ENCODE data around the gene NDUFAF8. TPM values are rescaled to one million over a fixed set of nuclear protein-coding genes. Genes with fewer than 3 reads are reported as not detected.

The NDUFAF8 gene
- total and polyA plus RNA-seq, 10 of the 15 experiments (the other 5 are each of a cell fraction or from before 2014, with no cell fraction given) = 22.0 to 307 (median 106) TPM

- in situ Hi-C loops (cut with MboI) (loop anchor here (25.0 kb wide), 1 partner anchor 219 kb away; no protein-coding TSS in a partner anchor), intact Hi-C loops (cut with micrococcal nuclease; ENCODE audit: unreplicated experiment) (no loop called here)
- ATAC-seq (no peak), FAIRE-seq (no peak), DNase-seq (ENCODE audit: low read depth, low spot score) (no peak)
- no peaks in the 10 kb centered on the region for H3K9me3 ChIP-seq (replicated peaks; ENCODE audit: control insufficient read depth, insufficient read depth, low read length)
- ChIA-PET CTCF (no interaction called here), POLR2A (no interaction called here), SMC1A (ENCODE audit: uncharacterized antibody, unreplicated experiment) (no interaction called here), RAD21 (ENCODE audit: unreplicated experiment) (no interaction called here)
- H3K4me3 ChIP-seq = no peak overlapping the region
- no peak overlapping the region for H3K4me2 ChIP-seq (ENCODE audit: control insufficient read depth, insufficient read depth)
- H3K27me3 ChIP-seq (replicated peaks in 1 of 2; ENCODE audit: control insufficient read depth in 2 of 2, insufficient read depth in 2 of 2, low read length in 1 of 2) = no peaks in the 10 kb centered on the region
- H3K4me1 ChIP-seq (ENCODE audit: control insufficient read depth, insufficient read depth, low read length) = peaks cover 14% of the 10 kb centered on the region
- 89% methylated on average over 29 of the region's 31 CpGs for WGBS (ENCODE audit: insufficient coverage, insufficient replicate concordance, low lambda C conversion rate, missing lambda C conversion rate)
- H3K79me2 ChIP-seq (ENCODE audit: control insufficient read depth, insufficient read depth, low read length) = no peaks in the 10 kb centered on the region
- H4K20me1 ChIP-seq (ENCODE audit: control insufficient read depth, insufficient read depth) = no peaks in the 10 kb centered on the region
- no peak overlapping the region for H2AFZ ChIP-seq (ENCODE audit: control insufficient read depth, low read depth, low read length)
- no peak for TF ChIP-seq NR2C2 (IDR thresholded peaks at IDR 0.05; ENCODE audit: borderline replicate concordance, control insufficient read depth, insufficient read length, low read depth)
- TF ChIP-seq E2F4 (IDR thresholded peaks at IDR 0.05; ENCODE audit: low read depth, low read length) = no peak
- TF ChIP-seq HCFC1 (IDR thresholded peaks at IDR 0.05; ENCODE audit: low read length) = no peak
- peak; percentile 64 for TF ChIP-seq POLR2A (IDR thresholded peaks at IDR 0.05; ENCODE audit: low read depth, low read length)
- peak; percentile 87 for TF ChIP-seq BCL3 (IDR thresholded peaks at IDR 0.05; ENCODE audit: borderline replicate concordance, insufficient read depth, low read depth, low read length, poor library complexity, severe bottlenecking)
- peak; percentile 79; the same call in 1 of the 2 replicates for TF ChIP-seq TCF3 (IDR thresholded peaks at IDR 0.05; ENCODE audit: borderline replicate concordance, insufficient read depth, low read depth, low read length)
- no peak overlapping the region for H3K27ac ChIP-seq (ENCODE audit: control insufficient read depth, insufficient read depth)
- no peak overlapping the region for H3K9ac ChIP-seq (ENCODE audit: control insufficient read depth, insufficient read depth, low read length)
- BruUV-seq (replicated peaks) = no TSS peak
- H3K36me3 ChIP-seq (ENCODE audit: control insufficient read depth in 2 of 2, insufficient read depth in 2 of 2, low read length in 1 of 2) = peaks cover 4 to 12% of the 10 kb centered on the region in 2 experiments; a peak in 3 of 4 replicates
Observed at GRCh38 chr17:81231121-81231645, 7.9 kb upstream of the NDUFAF8 start.

Data from GM12878 (cell line).